Stimulated activated CD8-positive, alpha-beta memory T cell treated with anti-CD3 and anti-CD28 coated beads, Interleukin-12 subunit alpha, Interleukin-12 subunit beta, amount 100 ng/mL, for 4 hours (primary cell): ENCODE data around the gene PLPPR1.
"Not testable (repeated sequence)": the region's sequence is repeated elsewhere in the genome, so short reads cannot be mapped to it uniquely, and the experiment has no call there.

Experiments used
- DNase-seq: peaks from one replicate; pipeline ENCODE4 v3.0.0-alpha.2; 2020; ENCODE audit warnings: low read depth

Gene PLPPR1

GRCh38 chr9:101028346-101029314, at the start of gene PLPPR1:
TSS of gene PLPPR1 (plus strand) at chr9:101028727.
- DNase-seq = no peak

- no peak for DNase-seq
Measured at GRCh38 chr9:100989731-100990130, 38.8 kb upstream of the PLPPR1 start.

- no peak for DNase-seq
Measured at GRCh38 chr9:100990605-100991381, 37.7 kb upstream of the PLPPR1 start.

GRCh38 chr9:100992632-100993031, 35.9 kb upstream of the PLPPR1 start:
- DNase-seq = no peak

GRCh38 chr9:100999906-101000544, 28.5 kb upstream of the PLPPR1 start:
- DNase-seq = no peak

GRCh38 chr9:101005246-101005645, 23.3 kb upstream of the PLPPR1 start:
- no peak for DNase-seq

GRCh38 chr9:101014566-101014965, 14.0 kb upstream of the PLPPR1 start:
- DNase-seq = no peak

GRCh38 chr9:101018467-101018866, 10.1 kb upstream of the PLPPR1 start:
- DNase-seq = no peak

- no peak for DNase-seq
Measured at GRCh38 chr9:101022704-101023103, 5.8 kb upstream of the PLPPR1 start.

GRCh38 chr9:101025940-101026339, 2.6 kb upstream of the PLPPR1 start:
- DNase-seq = no peak

- no peak for DNase-seq
Measured at GRCh38 chr9:101026824-101027223, 1.7 kb upstream of the PLPPR1 start.

GRCh38 chr9:101027236-101027635, 1.3 kb upstream of the PLPPR1 start:
- DNase-seq = no peak

GRCh38 chr9:101027733-101028345, 688 bp upstream of the PLPPR1 start:
- DNase-seq = no peak

- DNase-seq = no peak
Measured at GRCh38 chr9:101029315-101030085, 973 bp downstream of the PLPPR1 start.

GRCh38 chr9:101030086-101030391, 1.5 kb downstream of the PLPPR1 start:
- no peak for DNase-seq

- DNase-seq = no peak
Measured at GRCh38 chr9:101032426-101032825, 3.9 kb downstream of the PLPPR1 start.

- DNase-seq = no peak
Measured at GRCh38 chr9:101034222-101034621, 5.7 kb downstream of the PLPPR1 start.

GRCh38 chr9:101035098-101035497, 6.6 kb downstream of the PLPPR1 start:
- no peak for DNase-seq

GRCh38 chr9:101037430-101037829, 8.9 kb downstream of the PLPPR1 start:
- no peak for DNase-seq

GRCh38 chr9:101038488-101038887, 10.0 kb downstream of the PLPPR1 start:
- DNase-seq = no peak

- DNase-seq = not testable (repeated sequence)
Measured at GRCh38 chr9:101039581-101039980, 11.1 kb downstream of the PLPPR1 start.
